Ovary (tissue), 9 donors: ENCODE measurements around the gene TSPAN5. TPM values are rescaled to one million over a fixed set of nuclear protein-coding genes. Genes with fewer than 3 reads are reported as not detected.

Experiments used
- DNase-seq, 5 donors: peaks; one replicate each; pipeline ENCODE4 v3.0.0-alpha.2; 2019 to 2020
- H3K27ac ChIP-seq, 2 donors: fragments of 200-600 bp; one replicate each; pipeline versions ENCODE4 v1.5.1 to v1.8.0; 2019 to 2022
- H3K27me3 ChIP-seq: fragments of 200-600 bp; one replicate; pipeline ENCODE4 v1.8.0; 2022
- H3K36me3 ChIP-seq: fragments of 200-600 bp; sonication (generic); one replicate; pipeline ENCODE4 v1.5.1; 2019
- H3K4me1 ChIP-seq: one replicate; pipeline ENCODE4 v1.8.1; 2013; ENCODE audit warnings: mild to moderate bottlenecking, moderate library complexity; ENCODE audit not compliant: insufficient read depth
- H3K4me3 ChIP-seq: fragments of 200-600 bp; sonication (generic); one replicate; pipeline ENCODE4 v1.5.1; 2017
- H3K9me3 ChIP-seq, 2 donors: fragments of 200-600 bp in 1 of 2; sonication (generic) in 1 of 2; one replicate each; pipeline versions ENCODE4 v1.5.1 to v1.8.1; 2013 to 2019; ENCODE audit warnings: mild to moderate bottlenecking in 1 of 2, moderate library complexity in 1 of 2
- CTCF ChIP-seq, 3 donors: fragments of 450-650 bp in 2 of 3; fragments of 200-600 bp in 1 of 3; IDR thresholded peaks; one replicate each; pipeline versions ENCODE4 v1.5.1 to v1.8.0; 2016 to 2022; ENCODE audit warnings: antibody characterized with exemption in 3 of 3, mild to moderate bottlenecking in 1 of 3
- EP300 ChIP-seq: sonication (generic); formaldehyde crosslinking; IDR thresholded peaks from one replicate; pipeline ENCODE4 v1.6.1; 2017; ENCODE audit warnings: antibody characterized with exemption
- POLR2A ChIP-seq: fragments of 450-650 bp; IDR thresholded peaks from one replicate; pipeline ENCODE4 v1.6.1; 2017; ENCODE audit warnings: antibody characterized with exemption, mild to moderate bottlenecking, moderate library complexity
- whole genome bisulfite sequencing, 3 donors: extraction: QIAGEN DNeasy Blood & Tissue Kit in 1 of 3; methylation state at CpG; one replicate each; pipeline versions ENCODE4 v1.1.5 to v1.1.7; 2013 to 2017; 5-methylcytosine and 5-hydroxymethylcytosine counted together
- intact Hi-C, 4 donors: fragments of 100-400 bp; cut with DNase I; formaldehyde crosslinking; loops; one replicate each; pipeline versions ENCODE4 v1.11.0 to v1.15.1; 2022 to 2023
- polyA plus RNA-seq, 2 donors: library from polyadenylated mRNA; stranded (reverse); fragments of 200-250 nt in 1 of 2; fragments of 350-450 nt in 1 of 2; fragmentation: Illumina TruSeq in 1 of 2; extraction: RNeasy Lipid Tissue Mini Kit (QIAGEN cat#74804) in 1 of 2; gene quantifications; one replicate each; pipeline ENCODE4 v1.2.3, GENCODE V29; 2013 to 2014
- total RNA-seq, 7 donors: library from RNA; depleted of rRNA in 2 of 7; stranded (reverse); fragments of >200 nt in 2 of 7; fragmentation: NEBNext Ultra II Directional in 3 of 7; extraction: Animal tissue kit (Norgen Biotek cat#: 25700) in 3 of 7; gene quantifications; one replicate each; pipeline versions ENCODE4 v1.1.0 to v1.2.4, GENCODE V29; 2016 to 2023
- donor health status: DM: no; HTN: no; CAD: no; lungs with moderate emphysema.
- donor health status: DM: no; HTN: no; CAD: no.
- donor health status: Bipolar disorder and iron deficiency.
- donor health status: DM: yes; HTN: yes; CAD: no.
- donor health status: DM: no; HTN: no; CAD: no.
- donor health status: DM: yes; HTN: yes; CAD: no.

Gene TSPAN5
- total and polyA plus RNA-seq, 9 donors: 34.0 to 69.5 (median 48.2) TPM

DNA sequence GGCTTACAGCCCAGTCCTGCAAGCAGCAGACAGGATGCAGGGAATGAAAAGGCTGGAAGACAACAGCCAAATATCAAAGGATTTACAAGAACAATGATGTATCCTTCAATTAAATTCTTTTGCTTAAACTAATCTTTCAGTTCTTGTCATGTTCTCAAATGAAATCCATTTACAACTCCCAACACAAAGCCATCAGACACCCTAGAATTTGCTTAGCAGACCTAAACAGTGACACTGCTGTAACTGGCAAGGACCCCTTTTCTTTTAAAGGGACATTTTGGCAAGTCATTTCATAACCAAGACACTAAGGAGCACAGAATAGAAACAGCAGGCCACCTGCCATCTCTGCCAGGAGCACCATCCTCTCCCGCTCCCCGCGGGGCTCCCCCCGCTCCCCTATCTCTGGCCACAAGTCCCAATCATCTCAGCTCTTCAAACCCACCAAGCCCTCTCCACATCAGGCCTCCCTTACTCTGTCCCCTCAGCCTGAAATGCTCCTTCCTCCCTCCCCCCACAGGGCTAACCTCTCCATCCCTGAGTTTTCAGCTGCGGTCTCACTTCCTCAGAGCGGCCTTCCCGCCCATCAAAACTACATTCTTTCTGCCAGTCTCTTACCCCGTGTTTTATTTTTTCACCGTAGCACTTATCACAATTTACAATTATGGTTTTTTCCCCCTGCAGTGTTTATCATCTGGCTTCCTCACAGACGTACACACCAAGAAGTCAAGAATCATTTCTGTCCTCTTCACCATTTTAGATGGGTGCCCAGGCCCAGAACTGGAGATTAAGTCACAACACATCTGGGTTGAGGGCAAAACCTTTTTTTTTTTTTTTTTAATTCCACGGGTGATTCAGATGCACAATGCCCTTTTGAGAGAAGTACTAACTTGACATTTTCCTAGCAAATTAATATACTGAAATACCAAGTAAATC, 45.8 kb downstream of the TSPAN5 start:
- Histone ChIP-seq H3K27ac (peak overlapping the region; percentile 13 to 54), H3K9me3 (no peaks in the 10 kb centered on the region), H3K4me3 (no peak overlapping the region), H3K36me3 (no peaks in the 10 kb centered on the region), H3K4me1 (peaks cover 39% of the 10 kb centered on the region), H3K27me3 (no peaks in the 10 kb centered on the region)
- WGBS, 3 donors: 32 to 63% (median 42%) methylated on average over 11 of the region's 11 CpGs
- intact Hi-C loops: loop anchor here in 1 of 4 donors (2.0 kb wide), 1 partner anchor 42 kb away; no protein-coding TSS in a partner anchor
- TF ChIP-seq EP300: no peak
- no peak for TF ChIP-seq CTCF (IDR thresholded peaks at IDR 0.05)
- TF ChIP-seq POLR2A: no peak
- DNase-seq: no peak

GRCh38 chr4:98611677-98612317, 46.6 kb downstream of the TSPAN5 start:
- Histone ChIP-seq H3K4me1 (peaks cover 36% of the 10 kb centered on the region), H3K9me3 (no peaks in the 10 kb centered on the region), H3K27me3 (no peaks in the 10 kb centered on the region), H3K27ac (peak overlapping the region; percentile 13 to 46), H3K36me3 (no peaks in the 10 kb centered on the region), H3K4me3 (no peak overlapping the region)
- TF ChIP-seq POLR2A: no peak
- no peak for TF ChIP-seq CTCF (IDR thresholded peaks at IDR 0.05)
- TF ChIP-seq EP300: no peak
- intact Hi-C loops: loop anchor here in 1 of 4 donors (2.0 kb wide), 1 partner anchor 43 kb away; no protein-coding TSS in a partner anchor
- WGBS, 3 donors: 55 to 65% (median 63%) methylated on average over 6 of the region's 6 CpGs
- DNase-seq: peak in 2 of 5 donors; percentile 42 to 59

GRCh38 chr4:98610926-98611676, 47.3 kb downstream of the TSPAN5 start:
- Histone ChIP-seq H3K9me3 (no peaks in the 10 kb centered on the region), H3K36me3 (no peaks in the 10 kb centered on the region), H3K4me3 (no peak overlapping the region), H3K27me3 (no peaks in the 10 kb centered on the region), H3K27ac (peak overlapping the region in 1 of 2 donors; percentile 46), H3K4me1 (peaks cover 34% of the 10 kb centered on the region)
- no peak for TF ChIP-seq EP300
- TF ChIP-seq POLR2A: no peak
- TF ChIP-seq CTCF (IDR thresholded peaks at IDR 0.05): no peak
- 32 to 64% (median 37%) methylated on average over 6 of the region's 6 CpGs for WGBS, 3 donors
- no peak for DNase-seq
- intact Hi-C loops: no loop called here

DNA sequence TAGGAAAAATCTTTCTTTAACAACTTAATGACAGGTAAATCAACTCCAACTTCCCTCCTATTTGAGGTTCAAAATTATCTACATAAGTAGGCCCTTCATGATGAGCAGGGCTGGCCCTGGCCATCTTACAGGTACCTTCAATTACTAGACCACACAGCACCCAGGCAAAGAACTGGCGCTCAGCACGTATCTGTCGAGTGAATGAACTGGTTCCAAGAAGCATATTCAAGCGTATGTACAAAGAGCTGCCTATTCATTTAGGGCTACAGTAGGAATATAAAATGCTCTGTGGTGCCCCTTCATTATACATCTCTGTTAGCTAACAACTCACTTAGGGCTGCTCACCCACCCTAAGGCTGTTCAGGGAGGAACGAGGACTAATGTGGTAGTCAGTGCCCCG, 48.0 kb downstream of the TSPAN5 start:
- no peak for TF ChIP-seq EP300
- no peak for TF ChIP-seq POLR2A
- no peak for TF ChIP-seq CTCF (IDR thresholded peaks at IDR 0.05)
- no peak for DNase-seq
- Histone ChIP-seq H3K27me3 (no peaks in the 10 kb centered on the region), H3K36me3 (no peaks in the 10 kb centered on the region), H3K27ac (no peak overlapping the region), H3K9me3 (no peaks in the 10 kb centered on the region), H3K4me1 (peaks cover 31% of the 10 kb centered on the region), H3K4me3 (no peak overlapping the region)
- WGBS, 3 donors: 64 to 92% (median 84%) methylated on average over 6 of the region's 6 CpGs
- intact Hi-C loops: no loop called here
